Measurements from ENCODE around the gene SRCAP. TPM values are rescaled to one million over a fixed set of nuclear protein-coding genes. Genes with fewer than 3 reads are reported as not detected.

The SRCAP gene
- polyA plus RNA-seq, 1 experiment: 3.1 TPM

- POLR2A ChIA-PET: interaction anchor here (0.7 kb wide), 1 partner anchor 25 kb away, joined by 3 read pairs; no protein-coding TSS in a partner anchor
- Histone ChIP-seq H3K27ac (ENCODE audit: low read depth, low read length) (no peak overlapping the region), H3K4me3 (ENCODE audit: low read depth, low read length) (no peak overlapping the region), H3K9me3 (ENCODE audit: control insufficient read depth, insufficient read depth, low read length) (no peaks in the 10 kb centered on the region), H3K27me3 (ENCODE audit: control insufficient read depth, insufficient read depth, low read length) (no peaks in the 10 kb centered on the region)
- DNase-seq (ENCODE audit: low read depth, low spot score): no peak
- CTCF ChIA-PET: no interaction called here
- TF ChIP-seq, protein P1, sequence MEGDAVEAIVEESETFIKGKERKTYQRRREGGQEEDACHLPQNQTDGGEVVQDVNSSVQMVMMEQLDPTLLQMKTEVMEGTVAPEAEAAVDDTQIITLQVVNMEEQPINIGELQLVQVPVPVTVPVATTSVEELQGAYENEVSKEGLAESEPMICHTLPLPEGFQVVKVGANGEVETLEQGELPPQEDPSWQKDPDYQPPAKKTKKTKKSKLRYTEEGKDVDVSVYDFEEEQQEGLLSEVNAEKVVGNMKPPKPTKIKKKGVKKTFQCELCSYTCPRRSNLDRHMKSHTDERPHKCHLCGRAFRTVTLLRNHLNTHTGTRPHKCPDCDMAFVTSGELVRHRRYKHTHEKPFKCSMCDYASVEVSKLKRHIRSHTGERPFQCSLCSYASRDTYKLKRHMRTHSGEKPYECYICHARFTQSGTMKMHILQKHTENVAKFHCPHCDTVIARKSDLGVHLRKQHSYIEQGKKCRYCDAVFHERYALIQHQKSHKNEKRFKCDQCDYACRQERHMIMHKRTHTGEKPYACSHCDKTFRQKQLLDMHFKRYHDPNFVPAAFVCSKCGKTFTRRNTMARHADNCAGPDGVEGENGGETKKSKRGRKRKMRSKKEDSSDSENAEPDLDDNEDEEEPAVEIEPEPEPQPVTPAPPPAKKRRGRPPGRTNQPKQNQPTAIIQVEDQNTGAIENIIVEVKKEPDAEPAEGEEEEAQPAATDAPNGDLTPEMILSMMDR (IDR thresholded peaks at IDR 0.05; ENCODE audit: low read depth, low read length): no peak
Observed at GRCh38 chr16:30665155-30665829, 33.7 kb upstream of the SRCAP start.

DNA sequence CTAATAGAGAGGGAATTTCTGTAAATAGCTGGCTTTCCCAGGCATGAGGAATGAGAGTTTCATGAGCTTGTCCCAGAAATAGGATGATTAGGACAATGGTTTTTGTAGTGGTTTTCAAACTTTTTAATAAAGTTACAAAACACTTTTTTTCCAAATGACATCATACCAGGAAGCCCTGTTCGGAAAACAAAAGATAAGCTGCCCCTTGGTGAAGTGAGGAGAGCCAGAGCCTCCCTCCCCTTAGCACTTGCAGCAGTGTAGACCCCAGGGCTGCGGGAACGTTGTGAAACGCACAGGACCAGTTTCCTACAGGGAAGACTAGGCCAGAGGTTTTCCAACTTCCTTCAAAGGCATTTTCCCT is 33.2 kb upstream of the SRCAP start:
- no peak for DNase-seq (ENCODE audit: low read depth, low spot score)
- no peak overlapping the region for H3K27ac ChIP-seq (ENCODE audit: low read depth, low read length)
- H3K9me3 ChIP-seq (ENCODE audit: control insufficient read depth, insufficient read depth, low read length): no peaks in the 10 kb centered on the region
- no peak overlapping the region for H3K4me3 ChIP-seq (ENCODE audit: low read depth, low read length)
- no peaks in the 10 kb centered on the region for H3K27me3 ChIP-seq (ENCODE audit: control insufficient read depth, insufficient read depth, low read length)
- POLR2A ChIA-PET: no interaction called here
- TF ChIP-seq, protein P1 (IDR thresholded peaks at IDR 0.05; ENCODE audit: low read depth, low read length): no peak
- CTCF ChIA-PET: no interaction called here

DNA sequence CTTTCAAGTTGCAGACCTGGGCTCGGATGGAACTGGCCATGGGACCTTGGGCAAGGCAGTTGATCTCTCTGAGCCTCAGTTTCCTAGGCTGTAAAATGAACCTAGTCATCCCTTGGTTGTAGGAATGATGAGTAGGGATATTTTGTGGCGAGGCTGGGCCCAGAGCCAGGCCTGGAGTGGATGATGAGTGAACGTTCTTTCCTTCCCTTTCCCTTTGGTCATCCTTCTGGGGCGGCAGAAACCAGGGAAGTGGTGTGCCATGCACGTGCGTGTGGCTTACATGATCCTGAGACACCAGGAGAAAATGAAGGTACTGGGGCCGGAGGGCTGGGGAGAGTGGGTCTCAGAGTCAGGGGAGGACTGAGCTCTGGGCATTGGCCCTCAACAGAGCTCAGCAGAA is 32.3 kb upstream of the SRCAP start:
- Histone ChIP-seq H3K4me3 (ENCODE audit: low read depth, low read length) (no peak overlapping the region), H3K27ac (ENCODE audit: low read depth, low read length) (no peak overlapping the region), H3K27me3 (ENCODE audit: control insufficient read depth, insufficient read depth, low read length) (no peaks in the 10 kb centered on the region), H3K9me3 (ENCODE audit: control insufficient read depth, insufficient read depth, low read length) (no peaks in the 10 kb centered on the region)
- ChIA-PET CTCF (no interaction called here), POLR2A (no interaction called here)
- no peak for DNase-seq (ENCODE audit: low read depth, low spot score)
- TF ChIP-seq, protein P1 (IDR thresholded peaks at IDR 0.05; ENCODE audit: low read depth, low read length): no peak

- POLR2A ChIA-PET: no interaction called here
Observed at GRCh38 chr16:30667361-30667905, 31.5 kb upstream of the SRCAP start.

DNA sequence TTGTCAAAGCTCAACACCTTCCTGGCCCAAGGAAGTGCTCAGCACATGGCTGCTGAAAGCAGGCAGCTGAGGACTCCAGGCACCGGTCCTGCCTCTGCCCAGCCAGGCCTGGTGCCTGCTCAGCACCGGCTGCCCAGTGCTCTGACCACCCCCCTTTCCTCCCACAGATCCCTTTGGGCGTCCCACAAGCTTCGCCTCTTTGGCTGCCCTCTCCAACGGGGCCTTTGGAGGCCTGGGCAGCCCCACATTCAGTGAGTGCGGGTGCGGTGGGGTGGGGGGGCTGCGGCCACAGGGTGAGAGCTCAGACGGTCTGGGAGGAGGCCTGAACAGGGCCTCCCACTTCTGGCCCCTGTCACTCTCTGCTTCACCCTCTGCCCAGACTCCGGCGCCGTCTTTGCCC is 30.6 kb upstream of the SRCAP start:
- POLR2A ChIA-PET: interaction anchor here (0.5 to 1.1 kb wide), 2 partner anchors 10 to 13 kb away, joined by 3 to 5 read pairs; partner anchors contain the start of gene FBRS
- DNase-seq (ENCODE audit: low read depth, low spot score): no peak
- no peaks in the 10 kb centered on the region for H3K9me3 ChIP-seq (ENCODE audit: control insufficient read depth, insufficient read depth, low read length)
- H3K4me3 ChIP-seq (ENCODE audit: low read depth, low read length): no peak overlapping the region
- H3K27me3 ChIP-seq (ENCODE audit: control insufficient read depth, insufficient read depth, low read length): no peaks in the 10 kb centered on the region
- H3K27ac ChIP-seq (ENCODE audit: low read depth, low read length): no peak overlapping the region
- TF ChIP-seq, protein P1 (IDR thresholded peaks at IDR 0.05; ENCODE audit: low read depth, low read length): no peak
- CTCF ChIA-PET: interaction anchor here (1.3 kb wide), 1 partner anchor 25 kb away, joined by 3 read pairs; no protein-coding TSS in a partner anchor

More at GRCh38 chr16:30667361-30667905, 31.5 kb upstream of the SRCAP start:
- TF ChIP-seq, protein P1 (IDR thresholded peaks at IDR 0.05; ENCODE audit: low read depth, low read length): no peak
- no peak overlapping the region for H3K4me3 ChIP-seq (ENCODE audit: low read depth, low read length)
- no peaks in the 10 kb centered on the region for H3K9me3 ChIP-seq (ENCODE audit: control insufficient read depth, insufficient read depth, low read length)
- no peaks in the 10 kb centered on the region for H3K27me3 ChIP-seq (ENCODE audit: control insufficient read depth, insufficient read depth, low read length)
- CTCF ChIA-PET: interaction anchor here (1.3 kb wide), 1 partner anchor 26 kb away, joined by 3 read pairs; no protein-coding TSS in a partner anchor
- DNase-seq (ENCODE audit: low read depth, low spot score): no peak
- no peak overlapping the region for H3K27ac ChIP-seq (ENCODE audit: low read depth, low read length)

All from AG04450 (cell line).